ENCODE results near the gene ZNF764.
A peak's percentile ranks its signal among the peaks of the same experiment; 100 is the strongest.
"Not testable (repeated sequence)": the region's sequence is repeated elsewhere in the genome, so short reads cannot be mapped to it uniquely, and the experiment has no call there.

Gene ZNF764

DNA sequence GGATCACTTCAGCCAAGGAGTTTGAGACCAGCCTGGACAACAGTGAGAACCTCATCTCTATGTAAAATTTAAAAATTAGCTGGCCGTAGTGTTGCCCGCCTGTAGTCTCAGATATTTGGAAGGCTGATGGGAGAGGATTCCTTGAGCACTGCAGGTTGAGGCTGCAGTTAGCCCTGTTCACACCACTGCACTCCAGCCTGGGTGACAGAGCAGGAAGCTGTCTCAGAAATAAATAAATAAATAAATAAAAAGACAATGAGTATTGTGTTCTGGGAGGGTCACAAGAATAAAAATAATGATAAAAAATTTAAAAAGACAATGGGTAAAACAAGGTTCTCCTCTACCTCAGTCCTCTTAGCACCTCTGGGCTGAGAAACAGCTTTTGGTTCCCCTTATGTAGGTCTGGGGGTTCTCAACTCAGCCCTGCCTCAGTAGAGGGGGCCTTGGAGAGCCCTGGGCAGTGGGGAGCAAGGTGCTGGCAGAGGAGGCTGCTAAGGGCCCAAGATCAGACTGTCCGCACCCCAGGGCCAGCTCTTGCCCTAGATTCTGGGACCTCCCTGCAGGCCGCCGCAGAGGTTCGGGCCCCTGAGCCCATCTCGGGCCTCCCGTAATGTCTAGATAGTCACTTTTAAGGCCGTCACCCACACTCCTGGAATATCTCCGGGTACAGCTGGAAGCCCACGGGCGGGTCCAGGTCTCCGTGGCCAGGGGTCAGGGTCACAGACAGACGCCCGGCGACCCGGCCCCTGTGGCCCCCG, 3.4 kb downstream of the ZNF764 start:
- in situ Hi-C loops (cut with HindIII; ENCODE audit: low pct_ligation_motif_present, low pct_unique_long_range_greater_than_20kb, low sequenced_read_pairs): no loop called here
- DNase-seq: no peak

DNA sequence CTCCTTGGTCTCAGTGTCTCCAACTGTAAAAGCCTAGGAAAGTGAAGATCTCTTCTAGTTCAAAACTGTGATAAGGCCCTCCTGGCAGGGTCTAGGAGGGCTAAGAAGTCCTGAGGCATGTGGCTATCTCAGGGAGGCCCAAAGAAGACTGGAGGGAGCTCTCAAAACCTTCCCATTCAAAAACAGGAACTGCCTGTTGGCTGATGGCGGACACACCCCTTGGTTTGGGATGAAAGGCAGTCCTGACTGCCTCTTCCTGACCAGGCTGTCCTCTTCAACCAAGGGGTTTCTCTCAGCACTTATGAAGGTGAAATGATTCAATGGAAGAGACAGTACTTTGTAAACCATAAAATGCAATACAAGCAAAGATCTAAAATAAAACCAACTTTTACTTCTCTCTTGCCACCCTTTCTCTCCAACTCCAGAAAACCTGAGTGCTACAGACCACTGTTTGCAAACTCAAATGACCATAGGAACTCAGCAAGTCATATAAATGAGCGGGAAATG, 4.7 kb downstream of the ZNF764 start:
- DNase-seq: no peak

DNA sequence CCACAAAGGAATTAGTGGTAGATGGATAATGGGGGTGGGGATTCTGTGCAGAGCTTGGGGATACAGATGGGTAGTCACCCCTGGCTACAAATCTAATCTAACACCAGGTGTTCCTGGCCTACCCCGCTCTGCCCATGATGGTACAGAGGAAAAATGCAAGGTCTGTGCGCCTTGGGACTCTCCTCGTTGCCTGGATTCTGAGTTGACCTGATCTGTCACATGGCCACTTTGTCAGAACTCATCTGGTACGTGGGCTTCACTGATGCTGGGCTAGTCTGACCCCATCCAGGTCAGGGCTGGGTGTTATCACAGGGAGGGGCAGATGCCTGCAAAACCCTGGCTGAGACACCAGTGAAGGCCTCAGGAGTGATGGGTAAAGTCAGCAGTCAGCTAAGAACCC, 5.2 kb downstream of the ZNF764 start:
- in situ Hi-C loops (cut with HindIII; ENCODE audit: low pct_ligation_motif_present, low pct_unique_long_range_greater_than_20kb, low sequenced_read_pairs): no loop called here
- no peak for DNase-seq

More for the DNA sequence above, 4.7 kb downstream of the ZNF764 start:
- in situ Hi-C loops (cut with HindIII; ENCODE audit: low pct_ligation_motif_present, low pct_unique_long_range_greater_than_20kb, low sequenced_read_pairs): no loop called here

DNA sequence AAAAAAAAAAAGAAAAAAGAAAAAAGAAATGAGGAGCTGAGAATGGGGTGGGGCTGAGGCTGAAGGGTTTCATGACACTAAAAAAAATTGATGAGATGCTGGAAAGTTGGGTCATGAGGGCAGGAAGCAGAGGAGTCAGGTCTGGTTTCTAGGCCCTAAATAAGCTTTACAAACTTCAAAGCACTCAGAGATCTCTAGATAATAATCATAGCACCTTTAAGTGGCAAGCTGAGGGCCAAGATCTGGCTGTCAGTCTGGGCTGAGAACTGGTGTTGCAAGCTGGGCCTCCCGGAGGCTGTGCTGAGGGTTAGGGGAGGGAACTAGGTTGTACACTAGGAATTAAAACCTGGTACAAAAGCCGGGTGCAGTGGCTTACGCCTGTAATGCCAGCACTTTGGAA, 6.4 kb downstream of the ZNF764 start:
- no peak for DNase-seq
- in situ Hi-C loops (cut with HindIII; ENCODE audit: low pct_ligation_motif_present, low pct_unique_long_range_greater_than_20kb, low sequenced_read_pairs): no loop called here

DNA sequence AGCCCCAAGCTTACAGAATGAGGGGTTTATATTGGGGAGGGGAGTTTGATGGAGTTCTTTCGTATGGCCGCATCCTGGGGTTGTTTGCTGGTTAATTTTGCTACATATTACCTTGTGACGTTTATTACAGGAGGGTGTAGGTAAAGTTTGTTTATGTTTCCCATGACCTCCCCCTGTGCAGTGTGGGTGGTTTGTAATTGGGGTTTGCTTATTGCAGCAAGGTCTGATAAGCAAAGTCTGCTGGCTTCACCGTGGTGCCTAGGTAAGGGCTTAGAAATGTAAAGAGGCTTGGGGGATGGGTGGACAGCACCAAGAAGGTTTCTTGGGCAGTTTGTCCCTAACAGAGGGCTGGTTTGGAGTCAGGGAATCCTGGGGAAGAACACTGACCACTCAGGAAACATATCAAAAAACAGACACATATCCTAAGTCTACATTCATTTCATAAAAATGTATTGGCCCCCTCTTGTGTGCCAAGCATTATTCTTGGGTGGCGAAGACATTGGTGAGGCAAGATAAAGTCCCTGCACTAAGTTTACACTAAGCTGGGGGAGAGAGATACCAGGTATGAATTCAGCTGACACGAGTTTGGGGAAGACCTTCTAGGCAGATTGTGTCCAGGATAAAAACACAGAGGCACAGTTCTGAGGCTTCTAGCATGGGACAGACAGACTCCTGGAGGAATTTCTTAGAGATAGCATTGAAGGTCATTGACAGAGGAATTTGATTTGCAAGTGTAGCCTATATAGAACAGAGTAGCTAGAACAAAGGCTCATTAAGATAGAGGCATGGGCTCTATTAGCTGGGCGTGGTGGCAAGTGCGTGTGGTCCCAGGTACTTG, 9.5 kb downstream of the ZNF764 start:
- in situ Hi-C loops (cut with HindIII; ENCODE audit: low pct_ligation_motif_present, low pct_unique_long_range_greater_than_20kb, low sequenced_read_pairs): no loop called here
- DNase-seq: no peak

DNA sequence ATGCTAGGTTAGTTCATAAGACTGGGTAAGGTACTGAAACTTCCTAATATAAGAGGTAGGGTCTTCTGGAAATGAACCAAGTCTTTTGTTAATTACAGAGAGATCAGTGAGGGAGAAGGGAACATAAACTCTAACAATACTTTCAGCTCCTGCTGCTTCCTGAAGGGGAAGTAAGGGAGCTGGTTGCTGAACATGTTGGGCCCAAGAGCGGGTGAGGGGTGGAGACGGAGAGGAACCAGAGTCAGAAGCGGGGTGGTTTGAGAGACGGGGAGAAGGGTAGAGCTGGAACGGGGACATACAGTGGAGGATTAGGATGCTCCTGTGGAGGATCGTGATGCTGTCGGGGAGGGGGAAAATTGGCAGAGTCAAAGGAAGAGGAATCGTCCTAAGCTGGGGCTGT, 12.1 kb downstream of the ZNF764 start:
- DNase-seq: no peak
- in situ Hi-C loops (cut with HindIII; ENCODE audit: low pct_ligation_motif_present, low pct_unique_long_range_greater_than_20kb, low sequenced_read_pairs): no loop called here

DNA sequence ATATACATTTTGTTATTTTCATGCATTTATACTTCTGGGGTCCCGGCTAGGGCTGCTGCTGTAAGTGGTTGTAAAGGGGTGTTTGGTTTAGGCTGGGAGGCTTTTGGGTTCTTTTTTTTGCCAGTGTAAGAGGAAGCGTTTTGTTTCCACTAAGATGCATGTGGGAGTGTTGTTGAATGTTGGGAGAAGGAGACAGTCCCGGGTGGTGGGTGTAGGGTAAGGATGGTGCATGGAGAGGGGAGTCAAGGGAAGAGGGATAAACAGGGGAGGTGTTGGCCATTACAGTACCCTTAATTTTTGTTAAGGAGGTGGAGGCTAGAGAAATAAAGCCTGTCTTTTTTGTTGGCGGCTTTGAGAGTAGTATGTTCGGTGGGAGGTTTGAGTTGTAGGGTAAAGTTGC, 15.1 kb downstream of the ZNF764 start:
- DNase-seq: no peak
- in situ Hi-C loops (cut with HindIII; ENCODE audit: low pct_ligation_motif_present, low pct_unique_long_range_greater_than_20kb, low sequenced_read_pairs): no loop called here

DNA sequence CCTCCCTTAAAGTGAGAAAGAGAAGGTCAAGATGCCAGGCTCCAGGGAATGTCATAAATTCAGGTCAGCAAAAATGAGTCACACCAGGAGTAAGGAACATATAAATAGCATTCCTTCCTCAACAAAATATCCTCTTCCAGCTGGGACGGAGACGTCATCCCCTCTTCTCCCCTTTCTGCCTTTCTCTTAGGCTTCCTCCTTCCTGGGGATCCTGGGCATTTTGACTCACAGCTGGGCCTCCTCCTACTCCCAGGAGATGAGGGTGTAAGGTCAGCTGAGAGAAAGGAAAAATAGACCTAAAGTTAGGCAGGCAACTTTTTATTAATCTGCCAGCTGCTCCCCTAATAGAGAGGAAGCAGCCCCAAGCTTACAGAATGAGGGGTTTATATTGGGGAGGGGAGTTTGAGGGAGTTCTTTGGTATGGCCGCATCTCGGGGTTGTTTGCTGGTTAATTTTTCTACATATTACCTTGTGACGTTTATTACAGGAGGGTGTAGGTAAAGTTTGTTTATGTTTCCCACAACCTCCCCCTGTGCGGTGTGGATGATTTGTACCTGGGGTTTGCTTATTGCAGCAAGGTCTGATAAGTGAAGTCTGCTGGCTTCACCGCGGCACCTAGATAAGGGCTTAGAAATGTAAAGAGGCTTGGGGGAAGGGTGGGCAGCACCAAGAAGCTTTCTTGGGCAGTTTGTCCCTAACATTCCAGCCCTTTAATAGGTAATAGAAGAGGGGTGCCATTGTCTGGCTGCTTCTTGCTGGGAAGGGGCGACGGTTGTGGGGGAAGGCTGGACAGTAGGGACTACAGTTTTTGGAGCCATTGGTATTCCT, 16.5 kb downstream of the ZNF764 start:
- in situ Hi-C loops (cut with HindIII; ENCODE audit: low pct_ligation_motif_present, low pct_unique_long_range_greater_than_20kb, low sequenced_read_pairs): no loop called here
- no peak for DNase-seq

DNA sequence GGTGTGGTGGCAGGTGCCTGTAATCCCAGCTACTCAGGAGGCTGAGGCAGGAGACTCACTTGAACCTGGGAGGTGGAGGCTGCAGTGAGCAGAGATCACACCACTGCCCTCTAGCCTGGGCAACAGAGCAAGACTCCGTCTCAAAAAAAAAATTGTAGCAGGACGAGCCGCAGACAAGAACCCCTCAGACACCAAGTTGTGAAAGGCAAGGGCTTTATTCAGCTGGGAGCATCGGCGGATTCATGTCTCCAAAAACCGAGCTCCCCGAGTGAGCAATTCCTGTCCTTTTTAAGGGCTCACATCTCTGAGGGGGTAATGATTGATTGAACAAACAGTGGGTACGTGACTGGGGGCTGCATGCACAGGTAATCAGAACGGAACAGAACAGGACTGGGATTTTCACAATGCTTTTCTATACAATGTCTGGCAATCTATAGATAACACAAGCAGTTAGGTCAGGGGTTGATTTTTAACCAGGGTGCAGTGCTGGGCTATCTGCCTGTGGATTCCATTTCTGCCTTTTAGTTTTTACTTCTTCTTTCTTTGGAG, 17.2 kb downstream of the ZNF764 start:
- DNase-seq; in situ Hi-C loops (cut with HindIII; ENCODE audit: low pct_ligation_motif_present, low pct_unique_long_range_greater_than_20kb, low sequenced_read_pairs): not testable (repeated sequence)

DNA sequence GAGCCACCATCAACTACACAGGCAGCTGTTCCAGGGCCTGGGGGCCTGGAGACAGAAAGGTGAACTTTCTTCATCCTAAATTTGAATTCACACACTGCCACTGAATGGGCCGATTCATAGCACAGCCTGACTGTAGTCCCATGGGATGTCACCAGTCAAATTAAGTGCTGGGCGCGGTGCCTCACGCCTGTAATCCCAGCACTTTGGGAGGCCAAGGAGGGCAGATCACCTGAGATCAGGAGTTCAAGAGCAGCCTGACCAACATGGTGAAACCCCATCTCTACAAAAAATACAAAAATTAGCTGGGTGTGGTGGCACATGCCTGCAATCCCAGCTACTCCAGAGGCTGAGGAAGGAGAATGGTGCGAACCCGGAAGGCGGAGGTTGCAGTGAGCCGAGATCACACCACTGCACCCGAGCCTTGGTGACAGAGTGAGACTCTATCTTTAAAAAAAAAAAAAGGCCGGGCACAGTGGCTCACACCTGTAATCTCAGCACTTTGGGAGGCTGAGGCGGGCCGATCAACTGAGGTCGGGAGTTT, 18.1 kb downstream of the ZNF764 start:
- in situ Hi-C loops (cut with HindIII; ENCODE audit: low pct_ligation_motif_present, low pct_unique_long_range_greater_than_20kb, low sequenced_read_pairs); DNase-seq: not testable (repeated sequence)

DNA sequence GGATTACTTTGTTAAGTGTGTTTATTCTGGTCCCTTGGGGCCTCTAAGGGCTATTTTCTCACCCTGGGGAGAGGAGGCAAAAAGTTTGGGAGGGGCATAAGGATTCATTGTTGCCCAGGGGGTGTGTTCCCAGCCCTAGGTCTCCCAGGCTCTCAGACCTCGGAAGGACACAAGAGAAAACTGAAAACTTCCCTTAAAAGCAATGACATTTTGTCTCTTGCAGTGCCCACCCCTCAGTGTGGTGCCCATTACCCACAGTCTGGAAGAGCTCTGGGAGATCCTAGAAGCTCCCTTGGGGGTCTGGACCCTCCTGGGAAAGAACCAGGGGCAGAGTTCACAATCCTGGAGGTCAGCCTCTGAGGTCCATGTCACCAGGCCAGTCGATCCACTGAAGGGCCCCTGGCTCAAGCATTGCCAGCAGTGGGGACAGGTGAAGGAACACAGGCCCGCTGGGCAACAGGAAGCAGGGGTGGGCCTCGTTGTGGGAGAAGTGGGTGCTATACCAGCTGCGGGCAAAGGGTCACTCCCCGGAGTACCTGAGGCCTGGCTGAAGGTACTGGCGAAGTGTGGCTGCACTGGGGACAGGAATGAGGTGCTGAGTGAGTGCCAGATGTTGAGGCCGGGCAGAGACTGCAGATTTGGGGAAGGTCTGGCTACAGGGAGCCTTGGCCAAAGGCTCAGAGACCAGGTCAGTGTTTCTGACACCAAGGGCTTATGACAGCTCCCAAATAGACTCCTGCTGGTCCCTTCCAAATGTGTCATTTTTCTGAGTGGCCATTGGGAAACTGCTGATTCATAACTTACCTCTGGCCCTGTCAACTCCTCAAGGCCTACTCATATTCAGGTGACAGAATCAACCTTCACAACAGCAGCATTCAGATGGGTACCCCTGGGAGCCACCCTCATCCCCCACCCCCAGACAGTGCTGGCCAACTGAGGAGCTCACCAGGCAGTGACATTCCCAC, 18.9 kb downstream of the ZNF764 start:
- in situ Hi-C loops (cut with HindIII; ENCODE audit: low pct_ligation_motif_present, low pct_unique_long_range_greater_than_20kb, low sequenced_read_pairs): no loop called here

DNA sequence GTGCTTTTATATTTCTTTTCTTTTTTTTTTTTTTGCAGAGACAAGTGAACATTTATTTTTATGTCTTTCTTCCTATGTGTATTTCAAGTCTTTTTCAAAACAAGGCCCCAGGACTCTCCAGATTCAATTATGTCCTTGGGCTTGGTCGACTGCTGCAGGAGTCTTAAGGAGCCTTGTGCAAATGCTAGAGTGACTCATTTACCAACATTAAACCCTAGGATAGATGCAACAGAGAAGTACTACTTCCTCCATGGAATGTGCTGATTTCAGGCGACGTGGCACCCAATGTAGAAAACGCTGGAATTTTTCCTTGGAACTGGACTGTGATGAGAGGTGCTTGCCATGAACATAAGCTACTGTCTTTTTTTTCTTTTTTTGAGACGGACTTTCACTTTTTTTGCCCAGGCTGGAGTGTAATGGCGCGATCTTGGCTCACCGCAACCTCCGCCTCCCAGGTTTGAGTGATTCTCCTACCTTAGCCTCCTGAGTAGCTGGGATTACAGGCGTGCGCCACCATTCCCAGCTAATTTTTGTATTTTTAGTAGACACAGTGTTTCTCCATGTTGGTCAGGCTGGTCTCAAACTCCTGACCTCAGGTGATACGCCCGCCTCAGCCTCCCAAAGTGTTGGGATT, 21.7 kb downstream of the ZNF764 start:
- in situ Hi-C loops (cut with HindIII; ENCODE audit: low pct_ligation_motif_present, low pct_unique_long_range_greater_than_20kb, low sequenced_read_pairs); DNase-seq: not testable (repeated sequence)

More for the DNA sequence above, 18.9 kb downstream of the ZNF764 start:
- DNase-seq: no peak

DNA sequence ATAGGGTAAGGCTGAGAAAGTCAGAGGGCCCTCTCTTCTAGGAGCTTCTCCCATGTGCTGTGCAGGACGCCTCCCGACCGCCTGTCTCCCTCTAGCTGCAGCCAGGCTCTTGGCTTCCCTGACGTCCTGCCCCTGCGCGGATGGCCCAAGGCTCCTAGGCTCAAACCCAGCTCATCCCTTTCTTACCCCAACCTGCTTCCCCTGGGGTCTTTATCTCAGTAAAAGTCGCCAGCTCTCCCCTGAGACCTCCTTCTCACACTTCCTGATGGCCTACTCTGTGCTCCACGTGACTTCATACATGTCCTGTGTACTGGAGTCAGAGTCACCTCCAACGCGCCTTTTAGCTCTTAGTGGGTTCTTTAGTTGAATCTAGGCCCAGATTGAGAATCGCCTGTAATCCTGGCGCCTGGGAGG, 22.4 kb downstream of the ZNF764 start:
- in situ Hi-C loops (cut with HindIII; ENCODE audit: low pct_ligation_motif_present, low pct_unique_long_range_greater_than_20kb, low sequenced_read_pairs): no loop called here
- peak; percentile 70 for DNase-seq

DNA sequence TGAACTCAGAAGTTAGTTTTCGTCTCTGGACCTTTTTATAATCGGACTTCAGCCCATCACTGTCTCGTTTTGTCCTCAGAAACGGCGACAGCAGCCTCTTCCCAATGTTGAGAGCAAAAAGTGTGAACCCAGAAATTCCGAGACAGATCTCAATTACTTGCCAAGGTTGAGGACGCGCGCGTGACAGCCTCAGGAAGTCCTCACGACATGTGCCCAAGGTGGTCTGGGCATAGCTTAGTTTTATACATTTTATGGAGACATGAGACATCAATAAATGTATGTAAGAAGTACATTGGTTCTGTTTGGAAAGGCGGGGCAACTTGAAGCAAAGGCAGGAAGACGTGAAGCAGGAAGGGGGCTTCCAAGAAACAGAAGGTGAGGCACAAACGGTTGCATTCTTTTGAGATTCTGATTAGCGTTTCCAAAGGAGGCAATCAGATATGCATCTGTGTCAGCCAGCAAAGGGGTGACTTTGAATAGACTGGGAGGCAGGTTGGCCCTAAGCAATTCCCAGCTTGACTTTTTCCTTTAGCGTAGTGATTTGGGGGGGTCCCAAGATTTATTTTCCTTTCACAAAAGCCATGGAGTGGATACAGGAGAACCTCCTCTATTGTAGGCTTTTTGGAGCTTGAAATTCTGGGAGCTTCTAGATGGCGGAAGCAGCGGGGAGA, 22.9 kb downstream of the ZNF764 start:
- in situ Hi-C loops (cut with HindIII; ENCODE audit: low pct_ligation_motif_present, low pct_unique_long_range_greater_than_20kb, low sequenced_read_pairs): no loop called here
- DNase-seq: no peak

DNA sequence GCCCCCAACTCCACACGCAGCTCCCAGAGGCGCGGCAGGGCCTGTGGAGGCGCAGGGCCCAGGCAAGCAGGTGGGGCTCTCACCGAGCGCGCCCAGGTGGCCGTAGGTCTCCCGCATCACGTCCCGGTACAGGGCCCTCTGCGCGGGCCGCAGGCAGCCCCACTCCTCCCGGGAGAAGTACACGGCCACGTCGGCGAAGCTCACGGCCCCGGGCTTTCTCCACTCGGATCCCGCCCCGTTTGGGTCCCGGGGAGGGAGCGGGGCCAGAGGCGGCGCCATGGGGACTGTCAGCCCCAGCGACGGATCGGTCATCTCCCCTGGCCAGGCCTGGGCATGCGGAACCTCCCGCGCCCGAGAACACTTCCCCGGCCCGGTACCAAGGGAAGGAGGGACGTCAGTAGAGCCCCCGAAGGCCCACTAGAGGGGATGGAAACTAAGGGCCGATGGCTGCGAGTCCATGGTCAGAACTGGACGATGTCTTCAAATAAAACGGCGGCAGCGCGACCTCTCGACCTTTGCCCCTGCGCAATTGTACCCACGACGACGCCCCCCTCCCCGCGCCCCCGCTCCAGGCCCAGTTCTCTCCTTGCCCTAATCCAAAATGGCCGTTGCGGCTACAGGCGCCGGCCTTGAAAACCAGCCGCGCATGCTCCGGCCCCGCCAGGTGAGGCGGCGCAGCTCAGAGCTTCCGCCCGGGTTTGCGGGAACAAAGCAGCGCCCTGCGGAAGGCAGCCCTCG, 23.6 kb downstream of the ZNF764 start, which contains the start of gene ZNF747:
Gene ZNF747, minus strand, starts transcription at position 491 of the 738 bp plus-strand sequence. Its CDS starts 179 bp downstream, at position 312.
- DNase-seq: peak; percentile 90

More for the DNA sequence above, 23.6 kb downstream of the ZNF764 start, which contains the start of gene ZNF747:
- in situ Hi-C loops (cut with HindIII; ENCODE audit: low pct_ligation_motif_present, low pct_unique_long_range_greater_than_20kb, low sequenced_read_pairs): no loop called here
